GM21576 (cell line): ENCODE measurements around the gene DEFB129.
A peak's percentile ranks its signal among the peaks of the same experiment; 100 is the strongest.
"Not testable (repeated sequence)": the region's sequence is repeated elsewhere in the genome, so short reads cannot be mapped to it uniquely, and the experiment has no call there.

ENCODE experiments used
- ATAC-seq: cut with Tn5 transposase; IDR thresholded peaks from one replicate; pipeline ENCODE4 v1.9.1; 2021; ENCODE audit warnings: mild to moderate bottlenecking, moderate library complexity; ENCODE audit not compliant: unreplicated experiment

Gene DEFB129

GRCh38 chr20:226958-227357 lies at the start of gene DEFB129:
DEFB129 (plus strand) TSS chr20:227258; CDS start chr20:227289, 31 bp downstream.
- ATAC-seq, result no peak

GRCh38 chr20:184288-184687 lies 42.8 kb upstream of the DEFB129 start:
- no peak for ATAC-seq

GRCh38 chr20:187733-188132 lies 39.3 kb upstream of the DEFB129 start:
- no peak for ATAC-seq

GRCh38 chr20:189611-190010 lies 37.4 kb upstream of the DEFB129 start, which contains the start of gene DEFB128:
DEFB128 (minus strand) TSS chr20:189711; CDS start chr20:189623, 88 bp downstream.
- no peak for ATAC-seq

- ATAC-seq, result no peak
Observed at GRCh38 chr20:198225-198624, 28.8 kb upstream of the DEFB129 start.

- ATAC-seq, result no peak
Observed at GRCh38 chr20:199996-200395, 27.1 kb upstream of the DEFB129 start.

- not testable (repeated sequence) for ATAC-seq
Observed at GRCh38 chr20:203630-204029, 23.4 kb upstream of the DEFB129 start.

GRCh38 chr20:208942-209566 lies 18.0 kb upstream of the DEFB129 start:
- peak; percentile 67 for ATAC-seq

- ATAC-seq, result no peak
Observed at GRCh38 chr20:210809-211502, 16.1 kb upstream of the DEFB129 start.

- ATAC-seq, result no peak
Observed at GRCh38 chr20:214383-214782, 12.7 kb upstream of the DEFB129 start.

GRCh38 chr20:215796-216195 lies 11.3 kb upstream of the DEFB129 start:
- ATAC-seq, result no peak

- no peak for ATAC-seq
Observed at GRCh38 chr20:217266-217665, 9.8 kb upstream of the DEFB129 start.

GRCh38 chr20:219290-220115 lies 7.6 kb upstream of the DEFB129 start:
- ATAC-seq, result no peak

GRCh38 chr20:221258-221830 lies 5.7 kb upstream of the DEFB129 start:
- no peak for ATAC-seq

- ATAC-seq, result not testable (repeated sequence)
Observed at GRCh38 chr20:225879-226278, 1.2 kb upstream of the DEFB129 start.

GRCh38 chr20:227439-228105 lies 514 bp downstream of the DEFB129 start:
- ATAC-seq, result no peak

GRCh38 chr20:235891-236290 lies 8.8 kb downstream of the DEFB129 start:
- no peak for ATAC-seq

GRCh38 chr20:237489-237888 lies 10.4 kb downstream of the DEFB129 start:
- no peak for ATAC-seq

- no peak for ATAC-seq
Observed at GRCh38 chr20:237929-238328, 10.9 kb downstream of the DEFB129 start.

- no peak for ATAC-seq
Observed at GRCh38 chr20:242905-243304, 15.8 kb downstream of the DEFB129 start.

GRCh38 chr20:251354-251753 lies 24.3 kb downstream of the DEFB129 start:
- ATAC-seq, result no peak
